PC-3 (cell line): Measurements from ENCODE around the gene LRP5. TPM values are rescaled to one million over a fixed set of nuclear protein-coding genes. Genes with fewer than 3 reads are reported as not detected.
"Not testable (repeated sequence)": the region's sequence is repeated elsewhere in the genome, so short reads cannot be mapped to it uniquely, and the experiment has no call there.

Experiments
- ATAC-seq: fragments of 200-7000 bp; cut with Tn5 transposase; 2 replicates; pipeline ENCODE4 v1.9.1; 2020; ENCODE audit warnings: mild to moderate bottlenecking, moderate library complexity
- BruUV-seq: library from RNA; stranded (reverse); fragments of 400-500 nt; replicated peaks from 2 replicates; lab custom pipeline; 2021; lab: Mats Ljungman, UMichigan
- CTCF ChIA-PET: fragments of 300-600 bp; sonication (Branson Sonifier 250); formaldehyde crosslinking; loops from one replicate; lab custom pipeline; 2022; ENCODE audit warnings: antibody characterized with exemption; lab: Charles Lee
- POLR2A ChIA-PET: fragments of 300-600 bp; sonication (Branson Sonifier 250); formaldehyde crosslinking; loops from one replicate; lab custom pipeline; 2022; ENCODE audit warnings: antibody characterized with exemption; ENCODE audit not compliant: unreplicated experiment; lab: Charles Lee
- DNase-seq: peaks from one replicate; pipeline ENCODE4 v3.0.0-alpha.2; 2015
- H2AFZ ChIP-seq: fragments of 300-600 bp; sonication (generic); 2 replicates; pipeline ENCODE4 v1.6.0; 2016; ENCODE audit warnings: antibody characterized with exemption, low read length
- H3F3A ChIP-seq: fragments of 300-600 bp; sonication (generic); one replicate; pipeline ENCODE4 v1.6.0; 2017; ENCODE audit warnings: antibody characterized with exemption, low read length, control low read depth, mild to moderate bottlenecking; ENCODE audit not compliant: unreplicated experiment
- H3K27ac ChIP-seq: fragments of 300-600 bp; sonication (generic); 2 replicates; pipeline ENCODE4 v1.5.1; 2016; ENCODE audit warnings: mild to moderate bottlenecking, low read length
- H3K27me3 ChIP-seq: fragments of 300-600 bp; sonication (generic); 2 replicates; pipeline ENCODE4 v1.6.1; 2016; ENCODE audit warnings: low read length, mixed read lengths
- H3K36me3 ChIP-seq: fragments of 300-600 bp; sonication (generic); 2 replicates; pipeline ENCODE4 v1.6.1; 2016; ENCODE audit warnings: low read depth, mixed run types, low read length, mixed read lengths
- H3K4me1 ChIP-seq: fragments of 300-600 bp; sonication (generic); 2 replicates; pipeline ENCODE4 v1.5.1; 2016; ENCODE audit warnings: low read length; ENCODE audit not compliant: insufficient read depth
- H3K4me2 ChIP-seq: fragments of 300-600 bp; sonication (generic); 2 replicates; pipeline ENCODE4 v1.6.0; 2016; ENCODE audit warnings: low read length
- H3K4me3 ChIP-seq: fragments of 300-600 bp; sonication (generic); 2 replicates; pipeline ENCODE4 v1.5.1; 2016; ENCODE audit warnings: mild to moderate bottlenecking, low read length, mixed read lengths
- H3K79me2 ChIP-seq: fragments of 300-600 bp; sonication (generic); 2 replicates; pipeline ENCODE4 v1.6.1; 2017; ENCODE audit warnings: low read length, mixed read lengths
- H3K9ac ChIP-seq: fragments of 300-600 bp; sonication (generic); 2 replicates; pipeline ENCODE4 v1.6.0; 2016; ENCODE audit warnings: mild to moderate bottlenecking, low read length
- H3K9me2 ChIP-seq: fragments of 300-600 bp; sonication (generic); replicated peaks from 2 replicates; pipeline ENCODE4 v1.6.1; 2016; ENCODE audit warnings: mixed run types, low read length, mixed read lengths
- H3K9me3 ChIP-seq: fragments of 300-600 bp; sonication (generic); 2 replicates; pipeline ENCODE4 v1.6.1; 2016; ENCODE audit warnings: low read length, mixed read lengths
- H4K20me1 ChIP-seq: fragments of 300-600 bp; sonication (generic); 2 replicates; pipeline ENCODE4 v1.6.1; 2016; ENCODE audit warnings: low read length, mixed read lengths
- CTCF ChIP-seq: fragments of 300-600 bp; sonication (generic); conservative IDR thresholded peaks from 2 replicates; pipeline ENCODE4 v1.5.1; 2017; ENCODE audit warnings: antibody characterized with exemption, low read depth, mild to moderate bottlenecking, low read length
- EZH2 ChIP-seq: fragments of 300-600 bp; sonication (generic); IDR thresholded peaks from one replicate; pipeline ENCODE4 v1.6.1; 2017; ENCODE audit warnings: antibody characterized with exemption, mild to moderate bottlenecking, low read length; ENCODE audit not compliant: unreplicated experiment
- EZH2phosphoT487 ChIP-seq: fragments of 300-600 bp; sonication (generic); IDR thresholded peaks from 2 replicates; pipeline ENCODE4 v1.6.1; 2018; ENCODE audit warnings: mild to moderate bottlenecking, antibody characterized with exemption, low read length, borderline replicate concordance
- intact Hi-C: fragments of 100-400 bp; cut with micrococcal nuclease; formaldehyde crosslinking; loops from 2 replicates; pipeline ENCODE4 v1.9.0; 2023
- total RNA-seq: library from RNA; depleted of rRNA; stranded (reverse); fragments of >200 nt; gene quantifications from 2 replicates; pipeline ENCODE4 v1.2.3, GENCODE V29; 2014

Gene LRP5
- total RNA-seq, 1 experiment from 2014 or later: 64.3 TPM

GRCh38 chr11:68433541-68433940 is 121.2 kb downstream of the LRP5 start:
- no peak for TF ChIP-seq EZH2phosphoT487
- no peak for TF ChIP-seq CTCF
- TF ChIP-seq EZH2: no peak
- no TSS peak for BruUV-seq
- H4K20me1 ChIP-seq: no peaks in the 10 kb centered on the region
- H3K9me3 ChIP-seq: 0 out of 2 replicates have a peak, but pooled peaks cover 4% of the 10 kb centered on the region
- H2AFZ ChIP-seq: no peak overlapping the region
- H3K4me3 ChIP-seq: no peak overlapping the region
- H3K36me3 ChIP-seq: peaks cover 28% of the 10 kb centered on the region
- no peaks in the 10 kb centered on the region for H3K27me3 ChIP-seq
- intact Hi-C loops: loop anchor here (10.0 kb wide), 1 partner anchor 49 kb away; no protein-coding TSS in a partner anchor
- H3K9me2 ChIP-seq: no peaks in the 10 kb centered on the region
- no peak for ATAC-seq
- H3K4me1 ChIP-seq: peaks cover 22% of the 10 kb centered on the region
- no peak overlapping the region for H3K27ac ChIP-seq
- no peak for DNase-seq
- POLR2A ChIA-PET: no interaction called here
- H3F3A ChIP-seq: no peaks in the 10 kb centered on the region
- H3K4me2 ChIP-seq: no peak overlapping the region
- H3K9ac ChIP-seq: no peak overlapping the region
- CTCF ChIA-PET: no interaction called here
- no peaks in the 10 kb centered on the region for H3K79me2 ChIP-seq

GRCh38 chr11:68434159-68434558 is 121.8 kb downstream of the LRP5 start:
- H3K9me2 ChIP-seq, H3K27ac ChIP-seq, CTCF ChIA-PET, H4K20me1 ChIP-seq, H3K4me3 ChIP-seq, H3K27me3 ChIP-seq, H3K79me2 ChIP-seq, BruUV-seq, DNase-seq, POLR2A ChIA-PET, ATAC-seq, H3K4me2 ChIP-seq, H3K9me3 ChIP-seq, H3K9ac ChIP-seq, H3F3A ChIP-seq, H2AFZ ChIP-seq: not testable (repeated sequence)
- Histone ChIP-seq H3K4me1 (peaks cover 22% of the 10 kb centered on the region), H3K36me3 (peaks cover 29% of the 10 kb centered on the region)
- intact Hi-C loops: loop anchor here (10.0 kb wide), 1 partner anchor 49 kb away; no protein-coding TSS in a partner anchor

GRCh38 chr11:68436162-68436888 is 123.9 kb downstream of the LRP5 start:
- intact Hi-C loops: loop anchor here (10.0 kb wide), 1 partner anchor 52 kb away; no protein-coding TSS in a partner anchor
- BruUV-seq: no TSS peak
- H3K4me2 ChIP-seq: no peak overlapping the region

More at GRCh38 chr11:68436162-68436888, 123.9 kb downstream of the LRP5 start:
- Histone ChIP-seq H3K9me3 (no peaks in the 10 kb centered on the region), H3K4me3 (no peak overlapping the region), H3F3A (no peaks in the 10 kb centered on the region), H3K27ac (no peak overlapping the region), H3K27me3 (no peaks in the 10 kb centered on the region), H3K79me2 (no peaks in the 10 kb centered on the region), H3K36me3 (peaks cover 26% of the 10 kb centered on the region), H3K9me2 (no peaks in the 10 kb centered on the region), H4K20me1 (no peaks in the 10 kb centered on the region), H3K4me1 (peaks cover 14% of the 10 kb centered on the region), H3K9ac (no peak overlapping the region), H2AFZ (no peak overlapping the region)
- ChIA-PET CTCF (no interaction called here), POLR2A (no interaction called here)
- TF ChIP-seq CTCF (no peak), EZH2phosphoT487 (no peak), EZH2 (no peak)
- no peak for ATAC-seq
- DNase-seq: no peak
